Astrocyte (in vitro differentiated cells and primary cell): ENCODE results near the gene MRPS18B. TPM values are rescaled to one million over a fixed set of nuclear protein-coding genes. Genes with fewer than 3 reads are reported as not detected.

Source experiments
- DNase-seq: peaks from one replicate; pipeline ENCODE4 v3.0.0-alpha.2; 2010; ENCODE audit warnings: low read depth
- FAIRE-seq: peaks from 2 replicates; lab custom pipeline; 2011; peaks lifted over from hg19 to GRCh38; lab: Jason Lieb, UNC
- H2AFZ ChIP-seq: 2 replicates; pipeline ENCODE4 v1.6.0; 2012; ENCODE audit warnings: low read depth, low read length, inconsistent platforms
- H3K27ac ChIP-seq: 2 replicates; pipeline ENCODE4 v1.5.1; 2011; ENCODE audit warnings: low read depth, low read length, inconsistent platforms
- H3K27me3 ChIP-seq: 2 replicates; pipeline ENCODE4 v1.6.0; 2011; ENCODE audit warnings: low read length, inconsistent platforms; ENCODE audit not compliant: insufficient read depth
- H3K36me3 ChIP-seq: 2 replicates; pipeline ENCODE4 v1.5.1; 2011; ENCODE audit warnings: low read length, inconsistent platforms; ENCODE audit not compliant: insufficient read depth
- H3K4me1 ChIP-seq: 2 replicates; pipeline ENCODE4 v1.5.1; 2011; ENCODE audit warnings: low read length, inconsistent platforms; ENCODE audit not compliant: insufficient read depth
- H3K4me2 ChIP-seq: 2 replicates; pipeline ENCODE4 v1.6.0; 2012; ENCODE audit warnings: low read length, inconsistent platforms
- H3K4me3 ChIP-seq: 2 replicates; pipeline ENCODE4 v1.5.1; 2011; ENCODE audit warnings: low read depth, mild to moderate bottlenecking, low read length, inconsistent platforms; ENCODE audit not compliant: insufficient read depth
- H3K79me2 ChIP-seq: 2 replicates; pipeline ENCODE4 v1.6.0; 2012; ENCODE audit warnings: mild to moderate bottlenecking, low read length, inconsistent platforms; ENCODE audit not compliant: insufficient read depth
- H3K9ac ChIP-seq: 2 replicates; pipeline ENCODE4 v1.6.0; 2012; ENCODE audit warnings: mild to moderate bottlenecking, low read length, inconsistent platforms
- H3K9me3 ChIP-seq: 2 replicates; pipeline ENCODE4 v1.5.1; 2012; ENCODE audit warnings: low read depth, mild to moderate bottlenecking, low read length, inconsistent platforms; ENCODE audit not compliant: insufficient read depth
- H4K20me1 ChIP-seq: 2 replicates; pipeline ENCODE4 v1.6.0; 2012; ENCODE audit warnings: low read length, inconsistent platforms; ENCODE audit not compliant: insufficient read depth
- H3K27ac Mint-ChIP-seq: one replicate; pipeline ENCODE4 v1.8.0; 2021; ENCODE audit warnings: mild to moderate bottlenecking, mixed read lengths; ENCODE audit not compliant: unreplicated experiment
- H3K27me3 Mint-ChIP-seq: one replicate; pipeline ENCODE4 v1.8.0; 2021; ENCODE audit warnings: low read depth, mixed read lengths; ENCODE audit not compliant: unreplicated experiment
- H3K36me3 Mint-ChIP-seq: one replicate; pipeline ENCODE4 v1.8.0; 2021; ENCODE audit warnings: low read depth, mixed read lengths; ENCODE audit not compliant: unreplicated experiment
- H3K4me1 Mint-ChIP-seq: one replicate; pipeline ENCODE4 v1.8.0; 2021; ENCODE audit warnings: low read depth, mixed read lengths; ENCODE audit not compliant: unreplicated experiment
- H3K4me3 Mint-ChIP-seq: one replicate; pipeline ENCODE4 v1.8.0; 2021; ENCODE audit warnings: mild to moderate bottlenecking, moderate library complexity, mixed read lengths; ENCODE audit not compliant: unreplicated experiment
- H3K9me3 Mint-ChIP-seq: one replicate; pipeline ENCODE4 v1.8.0; 2021; ENCODE audit warnings: mild to moderate bottlenecking, mixed read lengths; ENCODE audit not compliant: unreplicated experiment
- EZH2 ChIP-seq: IDR thresholded peaks from 2 replicates; pipeline ENCODE4 v1.6.1; 2012; ENCODE audit warnings: mild to moderate bottlenecking, low read length, inconsistent platforms; ENCODE audit not compliant: insufficient read depth
- total RNA-seq: library from RNA; stranded (reverse); gene quantifications from 2 replicates; pipeline ENCODE4 v1.2.1, GENCODE V29; 2021
- TF ChIP-seq, protein P1 (sequence below): IDR thresholded peaks from 2 replicates; pipeline ENCODE4 v1.5.1; 2011; ENCODE audit warnings: low read depth, mild to moderate bottlenecking, inconsistent platforms, low read length, moderate library complexity; ENCODE audit not compliant: insufficient read depth

Gene MRPS18B
- total RNA-seq, 1 donor from 2014 or later = 28.0 TPM

DNA sequence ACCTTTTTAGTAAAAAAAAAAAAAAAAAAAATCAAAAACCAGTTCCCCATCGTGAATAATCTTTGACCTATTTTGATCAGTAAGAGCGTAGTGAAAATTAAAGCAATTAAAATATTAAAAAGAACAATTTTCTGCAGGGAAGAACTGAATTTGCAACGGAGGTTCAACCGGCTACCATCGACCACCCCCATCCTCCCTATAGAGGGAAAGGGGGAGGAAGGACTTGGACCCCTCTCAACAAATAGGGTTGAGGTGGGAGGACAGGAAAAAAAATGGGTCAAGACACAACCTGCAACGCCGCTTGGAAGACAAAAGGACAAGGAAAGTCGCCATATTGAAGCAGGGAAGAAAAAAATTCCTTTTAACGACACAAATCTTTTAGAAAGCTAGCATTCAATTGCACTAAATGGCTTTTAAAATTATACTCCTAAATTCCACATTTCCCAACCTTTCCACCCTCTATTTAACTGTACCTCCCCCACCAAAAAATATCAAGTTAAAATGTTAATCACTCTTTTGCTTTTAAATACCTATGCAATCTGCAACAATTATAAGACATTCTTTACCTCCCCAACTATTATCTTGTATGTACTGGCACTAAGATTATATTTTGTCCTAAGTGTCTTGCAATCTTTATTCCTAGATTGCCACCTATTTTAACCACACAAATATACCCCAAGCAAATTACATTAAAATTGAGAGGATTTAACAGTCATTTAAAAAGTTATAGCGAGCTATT is 2.3 kb upstream of the MRPS18B start:
- H3K4me2 ChIP-seq = peak overlapping the region; percentile 99
- Mint-ChIP-seq H3K9me3 (peaks cover 3% of the 10 kb centered on the region), H3K36me3 (peaks cover 20% of the 10 kb centered on the region), H3K27ac (peak overlapping the region; percentile 100), H3K27me3 (no peaks in the 10 kb centered on the region), H3K4me1 (peaks cover 43% of the 10 kb centered on the region), H3K4me3 (peak overlapping the region; percentile 99)
- FAIRE-seq (no peak), DNase-seq (peak; percentile 84)
- peaks cover 19% of the 10 kb centered on the region for H3K36me3 ChIP-seq
- peaks cover 63% of the 10 kb centered on the region for H3K79me2 ChIP-seq
- peak overlapping the region; percentile 100 for H3K4me3 ChIP-seq
- H3K27me3 ChIP-seq = no peaks in the 10 kb centered on the region
- TF ChIP-seq, protein P1, sequence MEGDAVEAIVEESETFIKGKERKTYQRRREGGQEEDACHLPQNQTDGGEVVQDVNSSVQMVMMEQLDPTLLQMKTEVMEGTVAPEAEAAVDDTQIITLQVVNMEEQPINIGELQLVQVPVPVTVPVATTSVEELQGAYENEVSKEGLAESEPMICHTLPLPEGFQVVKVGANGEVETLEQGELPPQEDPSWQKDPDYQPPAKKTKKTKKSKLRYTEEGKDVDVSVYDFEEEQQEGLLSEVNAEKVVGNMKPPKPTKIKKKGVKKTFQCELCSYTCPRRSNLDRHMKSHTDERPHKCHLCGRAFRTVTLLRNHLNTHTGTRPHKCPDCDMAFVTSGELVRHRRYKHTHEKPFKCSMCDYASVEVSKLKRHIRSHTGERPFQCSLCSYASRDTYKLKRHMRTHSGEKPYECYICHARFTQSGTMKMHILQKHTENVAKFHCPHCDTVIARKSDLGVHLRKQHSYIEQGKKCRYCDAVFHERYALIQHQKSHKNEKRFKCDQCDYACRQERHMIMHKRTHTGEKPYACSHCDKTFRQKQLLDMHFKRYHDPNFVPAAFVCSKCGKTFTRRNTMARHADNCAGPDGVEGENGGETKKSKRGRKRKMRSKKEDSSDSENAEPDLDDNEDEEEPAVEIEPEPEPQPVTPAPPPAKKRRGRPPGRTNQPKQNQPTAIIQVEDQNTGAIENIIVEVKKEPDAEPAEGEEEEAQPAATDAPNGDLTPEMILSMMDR = no peak
- TF ChIP-seq EZH2 = no peak
- no peaks in the 10 kb centered on the region for H3K9me3 ChIP-seq
- H4K20me1 ChIP-seq = peaks cover 55% of the 10 kb centered on the region
- peaks cover 37% of the 10 kb centered on the region for H3K4me1 ChIP-seq
- peak overlapping the region; percentile 100 for H3K27ac ChIP-seq
- H2AFZ ChIP-seq = no peak overlapping the region
- H3K9ac ChIP-seq = peak overlapping the region; percentile 100

DNA sequence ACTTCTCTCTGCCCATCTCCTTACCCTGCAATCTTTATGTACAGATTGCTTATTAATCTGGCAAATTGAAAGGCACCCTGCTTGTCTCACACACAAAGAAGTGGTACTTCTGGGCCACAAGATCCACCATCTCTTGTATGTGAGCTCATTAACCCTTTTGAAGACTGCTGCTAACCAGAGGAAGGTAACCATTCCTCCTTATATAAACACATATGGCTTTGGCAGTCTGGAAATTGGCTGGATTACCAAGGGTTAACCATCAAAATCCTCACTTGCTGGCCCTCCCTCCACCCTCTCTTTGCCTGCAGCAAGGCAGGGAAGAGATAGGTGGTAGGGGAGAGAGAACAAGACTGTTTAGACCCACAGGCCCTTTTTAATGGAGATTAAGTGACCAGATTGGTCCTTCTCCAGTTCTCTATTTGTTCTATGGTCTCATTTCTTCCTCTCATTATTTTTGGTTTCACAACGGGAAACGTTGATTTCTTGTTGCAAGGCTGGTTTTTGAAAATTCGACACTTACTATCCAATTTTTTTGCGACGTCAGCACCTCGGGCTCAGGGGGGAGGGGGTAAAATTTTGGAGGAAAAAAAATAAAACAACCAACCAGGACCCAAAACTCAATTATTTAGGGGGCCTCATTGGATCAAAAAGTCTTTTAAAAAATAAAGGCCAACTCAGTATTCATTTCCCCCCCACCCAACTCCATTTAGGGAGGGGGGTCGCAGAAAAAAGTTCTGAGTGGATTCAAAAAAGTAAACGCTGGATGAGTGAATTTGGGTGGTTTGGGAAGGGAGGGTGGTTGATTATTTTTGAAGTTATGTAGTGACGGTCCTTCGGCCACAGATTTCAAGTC is 1.5 kb upstream of the MRPS18B start:
- Histone ChIP-seq H3K4me2 (peak overlapping the region; percentile 99), H3K4me3 (peak overlapping the region; percentile 100), H3K79me2 (peaks cover 55% of the 10 kb centered on the region), H3K9ac (peak overlapping the region; percentile 100), H3K9me3 (no peaks in the 10 kb centered on the region), H3K27ac (peak overlapping the region; percentile 100), H3K27me3 (no peaks in the 10 kb centered on the region), H4K20me1 (peaks cover 47% of the 10 kb centered on the region), H2AFZ (no peak overlapping the region), H3K4me1 (peaks cover 35% of the 10 kb centered on the region), H3K36me3 (peaks cover 18% of the 10 kb centered on the region)
- peaks cover 3% of the 10 kb centered on the region for H3K9me3 Mint-ChIP-seq
- FAIRE-seq (no peak), DNase-seq (no peak)
- H3K27ac Mint-ChIP-seq = peak overlapping the region; percentile 100
- peak overlapping the region; percentile 99 for H3K4me3 Mint-ChIP-seq
- H3K4me1 Mint-ChIP-seq = peaks cover 39% of the 10 kb centered on the region
- TF ChIP-seq, protein P1 = no peak
- no peak for TF ChIP-seq EZH2
- peaks cover 20% of the 10 kb centered on the region for H3K36me3 Mint-ChIP-seq
- H3K27me3 Mint-ChIP-seq = no peaks in the 10 kb centered on the region
